Measurements from ENCODE around the gene DIMT1.

DIMT1 gene

GRCh38 chr5:62412549-62413329, 9.0 kb upstream of the DIMT1 start, which contains the start of gene IPO11:
IPO11 (plus strand) TSS chr5:62412763; CDS start chr5:62437280, 24,517 bp downstream.
- Mint-ChIP-seq H3K27ac (peak within 1 kb of the TSS; percentile 95), H3K4me3 (peak within 1 kb of the TSS; percentile 91), H3K27me3 (ENCODE audit: low read depth, poor library complexity) (peaks cover 4% of the 10 kb centered on the region), H3K4me1 (peaks cover 31% of the 10 kb centered on the region), H3K36me3 (ENCODE audit: low read depth) (no peaks in the 10 kb centered on the region), H3K9me3 (no peaks in the 10 kb centered on the region)
- TF ChIP-seq, protein P1, sequence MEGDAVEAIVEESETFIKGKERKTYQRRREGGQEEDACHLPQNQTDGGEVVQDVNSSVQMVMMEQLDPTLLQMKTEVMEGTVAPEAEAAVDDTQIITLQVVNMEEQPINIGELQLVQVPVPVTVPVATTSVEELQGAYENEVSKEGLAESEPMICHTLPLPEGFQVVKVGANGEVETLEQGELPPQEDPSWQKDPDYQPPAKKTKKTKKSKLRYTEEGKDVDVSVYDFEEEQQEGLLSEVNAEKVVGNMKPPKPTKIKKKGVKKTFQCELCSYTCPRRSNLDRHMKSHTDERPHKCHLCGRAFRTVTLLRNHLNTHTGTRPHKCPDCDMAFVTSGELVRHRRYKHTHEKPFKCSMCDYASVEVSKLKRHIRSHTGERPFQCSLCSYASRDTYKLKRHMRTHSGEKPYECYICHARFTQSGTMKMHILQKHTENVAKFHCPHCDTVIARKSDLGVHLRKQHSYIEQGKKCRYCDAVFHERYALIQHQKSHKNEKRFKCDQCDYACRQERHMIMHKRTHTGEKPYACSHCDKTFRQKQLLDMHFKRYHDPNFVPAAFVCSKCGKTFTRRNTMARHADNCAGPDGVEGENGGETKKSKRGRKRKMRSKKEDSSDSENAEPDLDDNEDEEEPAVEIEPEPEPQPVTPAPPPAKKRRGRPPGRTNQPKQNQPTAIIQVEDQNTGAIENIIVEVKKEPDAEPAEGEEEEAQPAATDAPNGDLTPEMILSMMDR (IDR thresholded peaks at IDR 0.05): no peak
- DNase-seq: peak; percentile 98

- Mint-ChIP-seq H3K9me3 (no peaks in the 10 kb centered on the region), H3K4me3 (no peak overlapping the region), H3K27me3 (ENCODE audit: low read depth, poor library complexity) (no peaks in the 10 kb centered on the region), H3K4me1 (no peaks in the 10 kb centered on the region), H3K27ac (no peak overlapping the region), H3K36me3 (ENCODE audit: low read depth) (peaks cover 52% of the 10 kb centered on the region)
- TF ChIP-seq, protein P1 (IDR thresholded peaks at IDR 0.05): no peak
- no peak for DNase-seq
Observed at GRCh38 chr5:62395210-62395950, 8.3 kb downstream of the DIMT1 start.

DNA sequence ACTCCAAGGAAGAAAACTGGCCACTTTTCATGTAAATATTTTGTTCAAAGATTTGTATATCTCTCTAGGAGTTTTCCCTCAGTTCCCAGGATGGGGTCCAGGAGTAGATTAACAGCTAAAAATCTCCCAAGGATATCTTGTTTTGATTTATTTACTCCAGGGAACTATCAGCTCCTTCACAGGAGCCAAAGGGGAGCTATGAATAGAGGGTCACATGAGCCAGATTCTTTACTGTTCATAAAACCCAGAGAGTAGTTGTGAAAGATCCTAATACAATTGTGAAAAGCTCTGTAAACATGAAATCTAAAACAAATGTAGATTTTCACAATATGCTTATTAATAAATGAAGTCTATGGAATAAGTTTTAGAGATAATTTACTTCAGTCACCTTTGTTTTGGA, 16.9 kb downstream of the DIMT1 start:
- TF ChIP-seq, protein P1 (IDR thresholded peaks at IDR 0.05): no peak
- peaks cover 33% of the 10 kb centered on the region for H3K36me3 Mint-ChIP-seq (ENCODE audit: low read depth)
- no peaks in the 10 kb centered on the region for H3K9me3 Mint-ChIP-seq
- H3K4me1 Mint-ChIP-seq: no peaks in the 10 kb centered on the region
- H3K27me3 Mint-ChIP-seq (ENCODE audit: low read depth, poor library complexity): no peaks in the 10 kb centered on the region
- H3K27ac Mint-ChIP-seq: peak overlapping the region; percentile 81
- DNase-seq: no peak
- no peak overlapping the region for H3K4me3 Mint-ChIP-seq

- Mint-ChIP-seq H3K27me3 (ENCODE audit: low read depth, poor library complexity) (no peaks in the 10 kb centered on the region), H3K4me1 (no peaks in the 10 kb centered on the region), H3K9me3 (no peaks in the 10 kb centered on the region), H3K4me3 (no peak overlapping the region), H3K27ac (peak overlapping the region; percentile 99), H3K36me3 (ENCODE audit: low read depth) (peaks cover 38% of the 10 kb centered on the region)
- no peak for DNase-seq
- TF ChIP-seq, protein P1 (IDR thresholded peaks at IDR 0.05): no peak
Observed at GRCh38 chr5:62385816-62386400, 17.8 kb downstream of the DIMT1 start.

- Mint-ChIP-seq H3K27ac (peak overlapping the region; percentile 99), H3K36me3 (ENCODE audit: low read depth) (peaks cover 45% of the 10 kb centered on the region), H3K27me3 (ENCODE audit: low read depth, poor library complexity) (no peaks in the 10 kb centered on the region), H3K4me1 (no peaks in the 10 kb centered on the region), H3K9me3 (no peaks in the 10 kb centered on the region), H3K4me3 (no peak overlapping the region)
- DNase-seq: no peak
- TF ChIP-seq, protein P1 (IDR thresholded peaks at IDR 0.05): no peak
Observed at GRCh38 chr5:62385131-62385530, 18.6 kb downstream of the DIMT1 start.
